COR-L47 (cell line): ENCODE measurements around the gene INPPL1.
A peak's percentile ranks its signal among the peaks of the same experiment; 100 is the strongest.
"Not testable (repeated sequence)": the region's sequence is repeated elsewhere in the genome, so short reads cannot be mapped to it uniquely, and the experiment has no call there.

Experiments used
- DNase-seq: peaks from one replicate; lab custom pipeline; 2025; lab: John Stamatoyannopoulos, UW

Gene INPPL1

GRCh38 chr11:72224564-72225410, at the start of gene INPPL1:
INPPL1 (plus strand) TSS chr11:72224767; CDS start chr11:72224985, 218 bp downstream.
- DNase-seq = no peak

GRCh38 chr11:72177656-72178055, 46.9 kb upstream of the INPPL1 start:
- no peak for DNase-seq

- no peak for DNase-seq
These were observed 45.3 kb upstream of the INPPL1 start for GRCh38 chr11:72179049-72179803.

GRCh38 chr11:72179804-72180396, 44.7 kb upstream of the INPPL1 start:
- no peak for DNase-seq

GRCh38 chr11:72180892-72181552, 43.5 kb upstream of the INPPL1 start:
- not testable (repeated sequence) for DNase-seq

GRCh38 chr11:72181553-72181958, 43.0 kb upstream of the INPPL1 start:
- DNase-seq = not testable (repeated sequence)

- no peak for DNase-seq
These were observed 36.3 kb upstream of the INPPL1 start for GRCh38 chr11:72188267-72188666.

GRCh38 chr11:72189455-72190250, 34.9 kb upstream of the INPPL1 start:
- peak; percentile 73 for DNase-seq

GRCh38 chr11:72190631-72191071, 33.9 kb upstream of the INPPL1 start:
- DNase-seq = no peak

- no peak for DNase-seq
These were observed 32.6 kb upstream of the INPPL1 start, which contains the start of gene FOLR1 for GRCh38 chr11:72191961-72192381. FOLR1 (plus strand) TSS chr11:72192140; CDS start chr11:72192174, 34 bp downstream.

- DNase-seq = no peak
These were observed 28.9 kb upstream of the INPPL1 start for GRCh38 chr11:72195518-72196270.

- not testable (repeated sequence) for DNase-seq
These were observed 23.1 kb upstream of the INPPL1 start for GRCh38 chr11:72201445-72201844.

- DNase-seq = no peak
These were observed 22.0 kb upstream of the INPPL1 start for GRCh38 chr11:72202571-72202970.

- DNase-seq = no peak
These were observed 21.4 kb upstream of the INPPL1 start for GRCh38 chr11:72203163-72203562.

- DNase-seq = no peak
These were observed 19.7 kb upstream of the INPPL1 start for GRCh38 chr11:72204886-72205285.

- DNase-seq = not testable (repeated sequence)
These were observed 17.8 kb upstream of the INPPL1 start for GRCh38 chr11:72206794-72207193.

GRCh38 chr11:72208281-72208680, 16.3 kb upstream of the INPPL1 start:
- DNase-seq = no peak

- no peak for DNase-seq
These were observed 15.5 kb upstream of the INPPL1 start for GRCh38 chr11:72209101-72209500.

- no peak for DNase-seq
These were observed 7.9 kb upstream of the INPPL1 start, which contains the start of gene FOLR2 for GRCh38 chr11:72216638-72217037. FOLR2 (plus strand) TSS chr11:72216794; CDS start chr11:72218585, 1,791 bp downstream.

- no peak for DNase-seq
These were observed 6.7 kb upstream of the INPPL1 start for GRCh38 chr11:72217841-72218240.
